ENCODE results near the gene PLA2G7. TPM values are rescaled to one million over a fixed set of nuclear protein-coding genes. Genes with fewer than 3 reads are reported as not detected.
"Not testable (repeated sequence)": the region's sequence is repeated elsewhere in the genome, so short reads cannot be mapped to it uniquely, and the experiment has no call there.

Gene PLA2G7
- total and polyA plus RNA-seq, 5 experiments from 2014 or later: 1.9 to 2.1 TPM; not detected in 3

DNA sequence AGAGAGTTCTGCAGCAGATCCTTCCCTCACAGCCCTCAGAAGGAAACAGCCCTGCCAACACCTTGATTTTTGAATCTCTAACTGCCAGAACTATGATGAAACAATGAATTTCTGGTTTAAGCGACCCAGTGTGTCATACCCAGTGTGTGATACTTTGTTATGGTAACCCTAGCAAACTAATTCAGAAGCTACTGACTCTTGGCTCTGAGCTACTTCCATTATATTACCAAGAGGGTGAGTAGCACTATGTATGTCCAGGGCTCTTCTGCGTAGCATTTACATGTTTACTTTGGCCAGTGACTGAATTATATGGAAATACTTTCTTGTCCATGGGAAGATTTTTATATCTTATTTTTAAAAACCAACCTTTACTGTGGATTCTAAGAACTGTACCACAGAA, 28.3 kb upstream of the PLA2G7 start:
- POLR2A ChIA-PET: no interaction called here
- Mint-ChIP-seq H3K9me3 (peaks cover 0 to 14% (median 7%) of the 10 kb centered on the region in 9 donors), H3K27ac (no peak overlapping the region), H3K27me3 (peaks cover 4 to 39% (median 11%) of the 10 kb centered on the region in 5 donors), H3K4me1 (no peaks in the 10 kb centered on the region), H3K4me3 (no peak overlapping the region), H3K36me3 (peaks cover 0 to 14% (median 0%) of the 10 kb centered on the region in 3 donors)
- ATAC-seq (no peak), DNase-seq (no peak)

DNA sequence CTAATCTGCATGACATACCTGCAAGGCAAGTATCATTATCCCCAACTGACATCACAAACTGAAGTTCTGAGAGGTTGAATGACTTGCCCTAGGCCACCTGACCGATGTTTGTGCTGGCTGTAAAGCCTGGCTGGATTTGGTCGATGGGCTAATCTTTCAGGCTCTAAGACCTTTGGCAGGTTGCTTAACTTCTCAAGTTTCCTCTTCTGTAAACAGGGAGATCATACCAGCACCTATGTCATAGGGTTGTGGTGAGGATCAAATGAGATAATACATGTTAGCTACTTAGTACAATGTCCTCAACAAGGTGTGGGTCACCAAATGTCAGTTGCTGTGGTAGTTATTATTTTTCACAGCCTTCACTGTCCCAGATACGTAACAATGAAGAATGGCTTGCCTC, 25.8 kb upstream of the PLA2G7 start:
- no peak overlapping the region for H3K4me3 Mint-ChIP-seq
- no peak for DNase-seq
- peaks cover 0 to 9% (median 0%) of the 10 kb centered on the region in 3 donors for H3K36me3 Mint-ChIP-seq
- POLR2A ChIA-PET: no interaction called here
- no peaks in the 10 kb centered on the region for H3K4me1 Mint-ChIP-seq
- peaks cover 4 to 39% (median 11%) of the 10 kb centered on the region in 5 donors for H3K27me3 Mint-ChIP-seq
- H3K9me3 Mint-ChIP-seq: peaks cover 0 to 5% (median 0%) of the 10 kb centered on the region in 9 donors
- ATAC-seq: no peak
- no peak overlapping the region for H3K27ac Mint-ChIP-seq

GRCh38 chr6:46758960-46759753, 24.0 kb upstream of the PLA2G7 start:
- H3K27ac Mint-ChIP-seq: no peak overlapping the region
- DNase-seq (no peak), ATAC-seq (no peak)
- peaks cover 0 to 4% (median 0%) of the 10 kb centered on the region in 3 donors for H3K36me3 Mint-ChIP-seq
- H3K4me1 Mint-ChIP-seq: no peaks in the 10 kb centered on the region
- peaks cover 0 to 5% (median 0%) of the 10 kb centered on the region in 9 donors for H3K9me3 Mint-ChIP-seq
- no peak overlapping the region for H3K4me3 Mint-ChIP-seq
- H3K27me3 Mint-ChIP-seq: peaks cover 4 to 25% (median 6%) of the 10 kb centered on the region in 5 donors
- POLR2A ChIA-PET: no interaction called here

DNA sequence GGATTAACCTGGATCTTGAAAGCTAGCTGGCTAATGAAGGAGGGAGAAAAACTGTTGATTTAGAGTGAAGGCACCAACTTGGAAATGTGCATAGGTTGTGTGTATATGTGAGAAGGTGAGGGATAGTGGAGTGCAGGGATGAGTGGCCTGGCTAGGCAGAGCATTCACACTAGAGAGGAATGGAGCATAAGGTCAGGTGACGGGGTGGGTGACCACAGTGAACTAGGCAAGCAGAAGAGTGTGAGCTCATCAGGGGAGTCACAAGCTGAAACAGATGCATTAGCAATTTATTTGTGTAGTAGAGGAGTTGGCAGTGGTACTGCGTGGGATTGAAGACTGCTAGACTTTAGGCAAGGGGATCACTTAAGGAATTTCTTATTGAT, 22.0 kb upstream of the PLA2G7 start:
- Mint-ChIP-seq H3K4me1 (no peaks in the 10 kb centered on the region), H3K27me3 (peaks cover 3 to 10% (median 6%) of the 10 kb centered on the region in 5 donors), H3K9me3 (peaks cover 0 to 3% (median 0%) of the 10 kb centered on the region in 9 donors), H3K36me3 (no peaks in the 10 kb centered on the region), H3K4me3 (no peak overlapping the region), H3K27ac (no peak overlapping the region)
- ATAC-seq (no peak), DNase-seq (no peak)
- POLR2A ChIA-PET: no interaction called here

DNA sequence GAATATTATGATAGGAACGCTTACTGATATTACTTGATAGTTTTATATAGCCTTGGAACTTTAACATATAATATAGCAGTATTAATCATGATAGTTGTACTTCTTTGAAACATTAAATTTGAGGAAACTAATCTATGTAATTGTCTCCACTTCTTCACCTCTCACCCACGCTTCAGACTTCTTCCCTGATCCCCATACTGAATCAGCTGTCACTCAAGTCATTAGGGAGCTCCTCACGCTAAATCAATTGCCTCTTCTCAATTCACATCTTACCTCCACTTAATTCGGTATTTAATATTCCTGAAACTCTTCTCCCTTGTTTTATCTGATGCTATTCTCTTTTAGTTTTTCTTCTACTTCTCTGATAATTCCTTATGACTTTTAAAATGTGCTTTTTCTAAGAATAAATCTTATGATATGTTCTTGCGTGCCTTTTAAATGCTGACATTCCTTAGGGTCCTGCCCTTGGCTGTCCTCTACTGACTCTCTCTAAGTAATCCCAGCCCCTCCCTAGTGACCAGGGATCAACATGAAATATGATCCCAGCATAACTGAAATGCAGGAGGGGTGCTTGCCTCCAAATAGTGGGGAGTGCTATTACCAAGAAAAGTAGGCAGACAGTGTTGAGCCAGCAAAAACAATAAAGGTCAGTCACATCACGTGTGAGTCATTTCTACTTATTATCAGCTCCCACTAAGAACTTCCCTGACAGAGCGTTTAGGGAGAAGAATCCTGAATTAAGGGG, 21.5 kb upstream of the PLA2G7 start:
- no peaks in the 10 kb centered on the region for H3K4me1 Mint-ChIP-seq

GRCh38 chr6:46755865-46756264, 20.7 kb upstream of the PLA2G7 start:
- Mint-ChIP-seq H3K36me3 (no peaks in the 10 kb centered on the region), H3K9me3 (peaks cover 0 to 2% (median 0%) of the 10 kb centered on the region in 9 donors), H3K4me1 (no peaks in the 10 kb centered on the region), H3K27me3 (peaks cover 1 to 6% (median 3%) of the 10 kb centered on the region in 5 donors), H3K27ac (no peak overlapping the region), H3K4me3 (no peak overlapping the region)
- ATAC-seq: no peak
- no peak for DNase-seq
- POLR2A ChIA-PET: no interaction called here

More for the DNA sequence above, 21.5 kb upstream of the PLA2G7 start:
- Mint-ChIP-seq H3K27me3 (peaks cover 3 to 10% (median 6%) of the 10 kb centered on the region in 5 donors), H3K36me3 (no peaks in the 10 kb centered on the region), H3K4me3 (no peak overlapping the region), H3K27ac (no peak overlapping the region), H3K9me3 (peaks cover 0 to 3% (median 0%) of the 10 kb centered on the region in 9 donors)
- ATAC-seq (no peak), DNase-seq (no peak)
- POLR2A ChIA-PET: no interaction called here

- Mint-ChIP-seq H3K9me3 (no peaks in the 10 kb centered on the region), H3K27ac (no peak overlapping the region), H3K4me3 (no peak overlapping the region), H3K36me3 (no peaks in the 10 kb centered on the region), H3K4me1 (no peaks in the 10 kb centered on the region), H3K27me3 (peaks cover 0 to 9% (median 3%) of the 10 kb centered on the region in 5 donors)
- no peak for ATAC-seq
- no peak for DNase-seq
- POLR2A ChIA-PET: no interaction called here
Observed at GRCh38 chr6:46751658-46752057, 16.5 kb upstream of the PLA2G7 start.

GRCh38 chr6:46749731-46750130, 14.6 kb upstream of the PLA2G7 start:
- POLR2A ChIA-PET: no interaction called here
- peaks cover 0 to 7% (median 0%) of the 10 kb centered on the region in 9 donors for H3K9me3 Mint-ChIP-seq
- H3K27ac Mint-ChIP-seq: no peak overlapping the region
- DNase-seq (no peak), ATAC-seq (no peak)
- H3K4me3 Mint-ChIP-seq: no peak overlapping the region
- peaks cover 12 to 20% (median 16%) of the 10 kb centered on the region in 5 donors for H3K27me3 Mint-ChIP-seq
- H3K36me3 Mint-ChIP-seq: no peaks in the 10 kb centered on the region
- H3K4me1 Mint-ChIP-seq: no peaks in the 10 kb centered on the region

DNA sequence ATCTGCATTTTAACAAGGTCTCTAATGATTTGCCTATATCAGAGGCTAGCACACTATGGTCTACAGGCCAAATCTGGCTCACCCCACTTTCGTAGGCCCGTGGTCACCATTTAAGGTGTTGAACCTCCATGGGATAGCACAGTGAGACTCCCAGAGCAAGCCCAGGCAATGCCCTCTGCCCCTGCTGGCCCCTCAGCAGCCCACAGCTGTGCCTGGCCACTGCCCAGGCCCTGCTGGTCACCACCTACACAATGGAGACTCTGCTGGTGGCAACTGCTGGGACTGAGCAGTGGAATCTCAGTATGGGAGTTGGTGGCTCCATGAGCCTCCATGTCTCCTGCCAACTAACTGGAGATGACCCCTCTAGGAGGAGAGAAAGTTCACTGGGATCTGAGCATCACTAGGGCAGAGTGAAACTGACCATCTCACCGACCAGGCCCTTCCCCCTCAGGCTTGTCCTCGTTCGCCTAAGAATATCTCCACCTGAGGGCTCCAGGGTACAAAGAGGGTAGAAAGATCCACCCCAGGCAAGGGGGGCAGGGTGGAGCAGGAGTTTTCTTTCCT, 13.8 kb upstream of the PLA2G7 start:
- H3K27ac Mint-ChIP-seq: no peak overlapping the region
- POLR2A ChIA-PET: no interaction called here

GRCh38 chr6:46746696-46747095, 11.5 kb upstream of the PLA2G7 start, which contains the start of gene ANKRD66:
ANKRD66 (plus strand) TSS chr6:46746933; CDS start chr6:46751949, 5,016 bp downstream.
- ATAC-seq (no peak), DNase-seq (no peak)
- Mint-ChIP-seq H3K27me3 (peaks cover 15 to 25% (median 16%) of the 10 kb centered on the region in 5 donors), H3K4me1 (no peaks in the 10 kb centered on the region), H3K4me3 (no peak within 1 kb of the TSS), H3K36me3 (no peaks in the 10 kb centered on the region), H3K27ac (no peak within 1 kb of the TSS), H3K9me3 (peaks cover 0 to 7% (median 0%) of the 10 kb centered on the region in 9 donors)
- POLR2A ChIA-PET: no interaction called here

More for the DNA sequence above, 13.8 kb upstream of the PLA2G7 start:
- Mint-ChIP-seq H3K4me3 (no peak overlapping the region), H3K27me3 (peaks cover 12 to 25% (median 19%) of the 10 kb centered on the region in 5 donors), H3K36me3 (no peaks in the 10 kb centered on the region), H3K9me3 (peaks cover 0 to 7% (median 0%) of the 10 kb centered on the region in 9 donors), H3K4me1 (no peaks in the 10 kb centered on the region)
- ATAC-seq (no peak), DNase-seq (no peak)

DNA sequence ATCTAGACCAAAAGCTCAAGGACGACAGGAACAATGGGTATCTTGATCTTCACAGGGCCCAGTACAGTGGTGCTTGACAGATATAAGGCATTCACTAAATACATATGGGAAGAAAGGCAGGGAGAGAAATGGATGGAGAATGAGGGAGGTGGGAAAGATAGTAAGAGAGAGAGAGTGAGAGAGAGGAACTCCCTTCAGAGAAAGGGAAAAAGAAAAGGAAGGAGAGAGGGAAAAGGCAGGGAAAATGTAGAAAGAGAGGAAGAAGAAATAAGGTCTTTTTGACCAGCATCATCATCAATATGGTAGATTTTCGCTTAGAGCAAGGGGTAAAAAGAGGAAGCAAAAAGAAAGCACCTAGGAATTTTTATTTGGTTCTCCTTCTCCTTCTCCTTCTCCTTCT, 10.8 kb upstream of the PLA2G7 start:
- H3K9me3 Mint-ChIP-seq: peaks cover 0 to 7% (median 0%) of the 10 kb centered on the region in 9 donors
- no peak overlapping the region for H3K27ac Mint-ChIP-seq
- ATAC-seq: no peak
- no peaks in the 10 kb centered on the region for H3K4me1 Mint-ChIP-seq
- peaks cover 16 to 25% (median 18%) of the 10 kb centered on the region in 5 donors for H3K27me3 Mint-ChIP-seq
- POLR2A ChIA-PET: no interaction called here
- no peak for DNase-seq
- no peak overlapping the region for H3K4me3 Mint-ChIP-seq
- no peaks in the 10 kb centered on the region for H3K36me3 Mint-ChIP-seq

DNA sequence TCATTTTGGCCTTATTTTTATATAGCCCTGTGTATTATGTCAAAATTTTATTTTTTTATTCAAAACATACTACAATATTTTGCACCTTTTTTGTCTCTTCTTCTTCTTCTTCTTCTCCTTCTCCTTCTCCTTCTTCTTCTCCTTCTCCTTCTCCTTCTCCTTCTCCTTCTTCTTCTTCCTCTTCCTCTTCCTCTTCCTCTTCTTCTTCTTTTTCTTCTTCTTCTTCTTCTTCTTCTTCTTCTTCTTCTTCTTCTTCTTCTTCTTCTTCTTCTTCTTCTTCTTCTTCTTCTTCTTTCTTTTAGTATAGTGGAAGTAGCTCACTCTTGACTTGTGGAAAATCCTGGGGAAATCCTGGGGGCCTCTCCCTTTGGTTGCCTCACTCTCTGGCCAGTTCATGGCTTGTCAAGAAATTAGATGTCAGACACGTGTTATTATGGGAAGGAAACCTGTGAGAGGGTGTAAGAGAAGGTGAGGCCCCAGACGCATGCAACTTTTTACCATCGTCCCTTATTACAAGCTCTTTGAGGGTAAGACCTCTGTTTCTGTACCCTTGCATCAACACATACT, 9.1 kb upstream of the PLA2G7 start:
- ATAC-seq, H3K4me1 Mint-ChIP-seq, H3K36me3 Mint-ChIP-seq, POLR2A ChIA-PET, H3K27ac Mint-ChIP-seq, H3K4me3 Mint-ChIP-seq, H3K9me3 Mint-ChIP-seq, DNase-seq: not testable (repeated sequence)
- peaks cover 14 to 29% (median 18%) of the 10 kb centered on the region in 5 donors for H3K27me3 Mint-ChIP-seq

All from naive thymus-derived CD8-positive, alpha-beta T cell (primary cell).